Astrocyte of the hippocampus (primary cell): Measurements from ENCODE around the gene LRRC14B.
A peak's percentile ranks its signal among the peaks of the same experiment; 100 is the strongest.
"Not testable (repeated sequence)": the region's sequence is repeated elsewhere in the genome, so short reads cannot be mapped to it uniquely, and the experiment has no call there.

Experiments used
- DNase-seq: peaks from one replicate; pipeline ENCODE4 v3.0.0; 2011; ENCODE audit warnings: low read depth, low spot score

The LRRC14B gene

GRCh38 chr5:206406-206805 lies 15.1 kb downstream of the LRRC14B start:
- DNase-seq: peak; percentile 80

- DNase-seq: no peak
Measured at GRCh38 chr5:206927-207536, 15.7 kb downstream of the LRRC14B start.

GRCh38 chr5:207599-207998 lies 16.3 kb downstream of the LRRC14B start:
- DNase-seq: no peak

- DNase-seq: no peak
Measured at GRCh38 chr5:208449-209114, 17.3 kb downstream of the LRRC14B start.

- DNase-seq: no peak
Measured at GRCh38 chr5:213803-214395, 22.6 kb downstream of the LRRC14B start.

- DNase-seq: peak; percentile 6
Measured at GRCh38 chr5:215256-215655, 24.0 kb downstream of the LRRC14B start.

GRCh38 chr5:216076-216475 lies 24.8 kb downstream of the LRRC14B start:
- not testable (repeated sequence) for DNase-seq

GRCh38 chr5:217494-218456 lies 26.5 kb downstream of the LRRC14B start, which contains the start of the genes CCDC127 and SDHA:
Gene CCDC127, minus strand, starts transcription at chr5:218153. Its CDS starts 1,304 bp downstream, at chr5:216849.
Gene SDHA, plus strand, starts transcription at chr5:218320. Its CDS starts 36 bp downstream, at chr5:218356.
- peak; percentile 99 for DNase-seq

GRCh38 chr5:218457-219291 lies 27.4 kb downstream of the LRRC14B start:
- DNase-seq: peak; percentile 50

GRCh38 chr5:219460-219863 lies 28.2 kb downstream of the LRRC14B start:
- DNase-seq: peak; percentile 65

GRCh38 chr5:219991-220390 lies 28.7 kb downstream of the LRRC14B start:
- DNase-seq: no peak

GRCh38 chr5:222951-223715 lies 31.8 kb downstream of the LRRC14B start:
- DNase-seq: not testable (repeated sequence)

GRCh38 chr5:223791-224190 lies 32.5 kb downstream of the LRRC14B start:
- DNase-seq: no peak

GRCh38 chr5:225334-225733 lies 34.0 kb downstream of the LRRC14B start:
- no peak for DNase-seq

GRCh38 chr5:227375-227774 lies 36.1 kb downstream of the LRRC14B start:
- DNase-seq: not testable (repeated sequence)

- no peak for DNase-seq
Measured at GRCh38 chr5:228886-229285, 37.6 kb downstream of the LRRC14B start.

- no peak for DNase-seq
Measured at GRCh38 chr5:230711-231110, 39.4 kb downstream of the LRRC14B start.

- DNase-seq: no peak
Measured at GRCh38 chr5:231661-232060, 40.4 kb downstream of the LRRC14B start.

- DNase-seq: not testable (repeated sequence)
Measured at GRCh38 chr5:233426-233825, 42.1 kb downstream of the LRRC14B start.

- DNase-seq: no peak
Measured at GRCh38 chr5:234450-234849, 43.2 kb downstream of the LRRC14B start.
